Heart left ventricle (tissue), 16 donors: ENCODE measurements around the gene STK38L. TPM values are rescaled to one million over a fixed set of nuclear protein-coding genes. Genes with fewer than 3 reads are reported as not detected.

ENCODE experiments used
- ATAC-seq, 4 donors: fragments of 200-7000 bp; cut with Tn5 transposase; one replicate each; pipeline ENCODE4 v1.9.1; 2020 to 2022; ENCODE audit warnings: moderate library complexity in 4 of 4, mild to moderate bottlenecking in 3 of 4, moderate number of reproducible peaks in 1 of 4
- DNase-seq, 5 donors: peaks; one replicate each; pipeline ENCODE4 v3.0.0-alpha.2; 2020
- H3K27ac ChIP-seq, 12 donors: fragments of 200-600 bp; sonication (generic) in 4 of 12; one replicate each; pipeline versions ENCODE4 v1.5.0 to v1.8.0; 2016 to 2022; ENCODE audit warnings: mild to moderate bottlenecking in 2 of 12
- H3K27me3 ChIP-seq, 9 donors: fragments of 200-600 bp; sonication (generic) in 2 of 9; one replicate each; pipeline versions ENCODE4 v1.5.1 to v1.8.0; 2016 to 2022; ENCODE audit warnings: mild to moderate bottlenecking in 3 of 9
- H3K36me3 ChIP-seq, 9 donors: fragments of 200-600 bp; sonication (generic) in 2 of 9; one replicate each; pipeline versions ENCODE4 v1.5.0 to v1.8.0; 2018 to 2022; ENCODE audit warnings: mild to moderate bottlenecking in 2 of 9
- H3K4me1 ChIP-seq, 12 donors: fragments of 200-600 bp; sonication (generic) in 4 of 12; one replicate each; pipeline versions ENCODE4 v1.5.0 to v1.8.0; 2016 to 2022; ENCODE audit warnings: mild to moderate bottlenecking in 3 of 12
- H3K4me3 ChIP-seq, 12 donors: fragments of 200-600 bp; sonication (generic) in 4 of 12; one replicate each; pipeline versions ENCODE4 v1.5.0 to v1.8.0; 2017 to 2022; ENCODE audit warnings: mild to moderate bottlenecking in 9 of 12, moderate library complexity in 4 of 12
- H3K9me3 ChIP-seq, 12 donors: fragments of 200-600 bp; sonication (generic) in 4 of 12; one replicate each; pipeline versions ENCODE4 v1.5.0 to v1.8.0; 2016 to 2022; ENCODE audit warnings: mild to moderate bottlenecking in 1 of 12
- POLR2A ChIP-seq, 2 donors: fragments of 450-650 bp; IDR thresholded peaks; one replicate each; pipeline ENCODE4 v1.6.1; 2017; ENCODE audit warnings: antibody characterized with exemption in 2 of 2, mild to moderate bottlenecking in 2 of 2, moderate library complexity in 2 of 2
- WGBS, 4 donors: extraction: QIAGEN DNeasy Blood & Tissue Kit in 2 of 4; methylation state at CpG; one replicate each; pipeline versions ENCODE4 v1.1.5 to v1.1.7; 2013 to 2018; 5-methylcytosine and 5-hydroxymethylcytosine counted together
- intact Hi-C, 10 donors: fragments of 100-400 bp; cut with DNase I; formaldehyde crosslinking; loops; one replicate each; pipeline versions ENCODE4 v1.11.1 to v1.14.2; 2022
- polyA plus RNA-seq, 2 donors: library from polyadenylated mRNA; stranded (reverse); fragments of 200-250 nt; gene quantifications; one replicate each; pipeline ENCODE4 v1.2.3, GENCODE V29; 2013
- total RNA-seq, 9 donors: library from RNA; depleted of rRNA in 2 of 9; stranded (reverse); fragments of >200 nt in 2 of 9; fragmentation: NEBNext Ultra II Directional in 3 of 9; extraction: Animal tissue kit (Norgen Biotek cat#: 25700) in 3 of 9; gene quantifications; one replicate each; pipeline versions ENCODE4 v1.1.0 to v1.2.4, GENCODE V29; 2016 to 2023
- TF ChIP-seq, protein P1 (sequence below), 12 donors: fragments of 200-600 bp; sonication (generic) in 4 of 12; IDR thresholded peaks; one replicate each; pipeline versions ENCODE4 v1.5.0 to v1.8.0; 2018 to 2022; ENCODE audit warnings: antibody characterized with exemption in 12 of 12, mild to moderate bottlenecking in 5 of 12
- donor health status: ischemic (EF 13 %, LVEDD 7.1; RV severe dilation, severe dysfunction).
- donor health status: healthy with polysubstance abuse.
- donor health status: DM: no; HTN: yes; CAD: no.
- donor health status: DM: no; HTN: no; CAD: no.
- donor health status: ischemic (EF 25% LVEDD 6.9; RV normal size, moderate dysfunction).
- donor health status: ischemic (EF 25% LVEDD 5.7; RV mildly dilated, moderate dysfunction).
- donor health status: healthy.
- donor health status: DM: yes; HTN: yes; CAD: no.
- donor health status: ischemic (EF 35%, LVEDD 5.7; RV mildly dilated, moderate dysfunction).
- donor health status: nonischemic (EF 11% LVEDD 7.7; RV severe dilation, severe dysfunction).
- donor health status: DM: yes; HTN: yes; CAD: no.
- donor health status: PGD.
- donor health status: ischemic (EF 29% LVEDD 5.4; RV normal size, mild dysfunction).
- donor health status: nonischemic (EF 23%, LVEDD 6.1; RV moderate dilation, normal function).

Gene STK38L
- total and polyA plus RNA-seq, 11 donors: 21.1 to 142 (median 55.2) TPM

DNA sequence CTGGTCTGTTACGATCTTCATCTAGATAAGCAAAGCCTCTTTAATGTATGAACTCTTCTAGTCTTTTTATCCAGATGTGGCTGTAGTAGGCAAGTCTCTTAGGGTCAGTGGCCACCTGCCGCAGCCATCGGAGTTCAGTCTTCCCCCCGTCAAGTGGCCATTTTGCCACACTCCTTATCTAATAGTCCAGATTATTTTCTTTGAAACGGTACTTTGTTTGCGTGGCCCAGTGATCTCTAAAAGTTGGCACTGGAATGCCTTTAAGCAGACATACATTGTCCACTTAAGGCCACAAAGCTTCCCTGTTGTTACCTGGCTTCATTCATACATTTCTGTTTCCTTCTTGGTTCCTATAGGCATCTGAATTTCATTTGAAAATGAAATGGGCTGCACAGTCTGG, 52.6 kb downstream of the STK38L start:
- Histone ChIP-seq H3K4me3 (no peak overlapping the region), H3K9me3 (no peaks in the 10 kb centered on the region), H3K36me3 (peaks cover 0 to 61% (median 40%) of the 10 kb centered on the region in 9 donors), H3K27me3 (no peaks in the 10 kb centered on the region), H3K27ac (peak overlapping the region in 2 of 12 donors; percentile 9 to 10), H3K4me1 (peaks cover 0 to 86% (median 47%) of the 10 kb centered on the region in 12 donors)
- TF ChIP-seq POLR2A (IDR thresholded peaks at IDR 0.05): no peak
- TF ChIP-seq, protein P1, sequence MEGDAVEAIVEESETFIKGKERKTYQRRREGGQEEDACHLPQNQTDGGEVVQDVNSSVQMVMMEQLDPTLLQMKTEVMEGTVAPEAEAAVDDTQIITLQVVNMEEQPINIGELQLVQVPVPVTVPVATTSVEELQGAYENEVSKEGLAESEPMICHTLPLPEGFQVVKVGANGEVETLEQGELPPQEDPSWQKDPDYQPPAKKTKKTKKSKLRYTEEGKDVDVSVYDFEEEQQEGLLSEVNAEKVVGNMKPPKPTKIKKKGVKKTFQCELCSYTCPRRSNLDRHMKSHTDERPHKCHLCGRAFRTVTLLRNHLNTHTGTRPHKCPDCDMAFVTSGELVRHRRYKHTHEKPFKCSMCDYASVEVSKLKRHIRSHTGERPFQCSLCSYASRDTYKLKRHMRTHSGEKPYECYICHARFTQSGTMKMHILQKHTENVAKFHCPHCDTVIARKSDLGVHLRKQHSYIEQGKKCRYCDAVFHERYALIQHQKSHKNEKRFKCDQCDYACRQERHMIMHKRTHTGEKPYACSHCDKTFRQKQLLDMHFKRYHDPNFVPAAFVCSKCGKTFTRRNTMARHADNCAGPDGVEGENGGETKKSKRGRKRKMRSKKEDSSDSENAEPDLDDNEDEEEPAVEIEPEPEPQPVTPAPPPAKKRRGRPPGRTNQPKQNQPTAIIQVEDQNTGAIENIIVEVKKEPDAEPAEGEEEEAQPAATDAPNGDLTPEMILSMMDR (IDR thresholded peaks at IDR 0.05): no peak
- intact Hi-C loops: loop anchor here in 2 of 10 donors (5.0 kb wide), 3 partner anchors 49 to 274 kb away; partner anchors contain the start of gene MED21 (in 1 of the 2)
- 66 to 77% (median 73%) methylated on average over 6 of the region's 6 CpGs for WGBS, 4 donors
- no peak for DNase-seq
- no peak for ATAC-seq

DNA sequence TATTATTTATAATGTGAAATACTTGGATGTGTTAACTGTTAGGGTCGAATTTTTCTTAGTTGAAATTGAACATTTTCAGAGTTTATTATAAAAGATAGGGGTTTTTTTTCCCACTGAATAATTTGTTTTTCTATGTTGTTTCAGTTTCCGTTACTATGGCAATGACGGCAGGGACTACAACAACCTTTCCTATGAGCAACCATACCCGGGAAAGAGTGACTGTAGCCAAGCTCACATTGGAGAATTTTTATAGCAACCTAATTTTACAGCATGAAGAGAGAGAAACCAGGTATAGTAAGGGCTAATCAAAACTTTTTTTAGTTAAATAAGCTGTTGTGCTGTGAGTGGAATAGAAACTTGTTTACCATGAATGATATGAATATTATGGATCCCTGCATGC, 53.5 kb downstream of the STK38L start:
- H3K4me3 ChIP-seq: no peak overlapping the region
- H3K9me3 ChIP-seq: no peaks in the 10 kb centered on the region
- H3K27me3 ChIP-seq: no peaks in the 10 kb centered on the region
- peaks cover 0 to 70% (median 49%) of the 10 kb centered on the region in 9 donors for H3K36me3 ChIP-seq
- intact Hi-C loops: loop anchor here in 2 of 10 donors (5.0 kb wide), 3 partner anchors 50 to 275 kb away; partner anchors contain the start of gene MED21 (in 1 of the 2)
- ATAC-seq: no peak
- 76 to 82% (median 78%) methylated on average over 4 of the region's 4 CpGs for WGBS, 4 donors
- no peak for DNase-seq
- H3K27ac ChIP-seq: peak overlapping the region in 1 of 12 donors; percentile 6
- TF ChIP-seq POLR2A (IDR thresholded peaks at IDR 0.05): no peak
- TF ChIP-seq, protein P1 (IDR thresholded peaks at IDR 0.05): no peak
- H3K4me1 ChIP-seq: peaks cover 0 to 78% (median 39%) of the 10 kb centered on the region in 12 donors

GRCh38 chr12:27299102-27299501, 55.0 kb downstream of the STK38L start:
- Histone ChIP-seq H3K27ac (peak overlapping the region in 2 of 12 donors; percentile 10 to 41), H3K36me3 (peaks cover 0 to 81% (median 61%) of the 10 kb centered on the region in 9 donors), H3K4me3 (no peak overlapping the region), H3K9me3 (no peaks in the 10 kb centered on the region), H3K27me3 (no peaks in the 10 kb centered on the region), H3K4me1 (peaks cover 0 to 67% (median 26%) of the 10 kb centered on the region in 12 donors)
- intact Hi-C loops: loop anchor here in 2 of 10 donors (5.0 kb wide), 3 partner anchors 52 to 277 kb away; partner anchors contain the start of gene MED21 (in 1 of the 2)
- 91 to 99% (median 96%) methylated on average over 1 of the region's 1 CpG for WGBS, 4 donors
- ATAC-seq: no peak
- no peak for DNase-seq
- TF ChIP-seq, protein P1 (IDR thresholded peaks at IDR 0.05): no peak
- no peak for TF ChIP-seq POLR2A (IDR thresholded peaks at IDR 0.05)

GRCh38 chr12:27300226-27300625, 56.1 kb downstream of the STK38L start:
- Histone ChIP-seq H3K27ac (peak overlapping the region in 3 of 12 donors; percentile 4 to 45 (median 7)), H3K27me3 (no peaks in the 10 kb centered on the region), H3K4me3 (no peak overlapping the region), H3K9me3 (no peaks in the 10 kb centered on the region), H3K36me3 (peaks cover 0 to 86% (median 64%) of the 10 kb centered on the region in 9 donors), H3K4me1 (peaks cover 0 to 60% (median 21%) of the 10 kb centered on the region in 12 donors)
- TF ChIP-seq, protein P1 (IDR thresholded peaks at IDR 0.05): no peak
- TF ChIP-seq POLR2A (IDR thresholded peaks at IDR 0.05): no peak
- intact Hi-C loops: loop anchor here in 7 of 10 donors (5.0 to 10.0 kb wide), 4 partner anchors 53 to 365 kb away; partner anchors contain the start of genes FGFR1OP2 (in 2 of the 7) and INTS13 (in 2 of the 7)
- DNase-seq (no peak), ATAC-seq (no peak)
